B cell (primary cell): ENCODE measurements around the gene COL4A1.

Source experiments
- CTCF ChIP-seq: fragments of 200-600 bp; IDR thresholded peaks from one replicate; pipeline ENCODE4 v1.8.0; 2022; ENCODE audit warnings: antibody characterized with exemption, mild to moderate bottlenecking
- EZH2 ChIP-seq: IDR thresholded peaks from 2 replicates; pipeline ENCODE4 v1.6.1; 2012; ENCODE audit warnings: borderline replicate concordance, low read depth, mild to moderate bottlenecking, moderate library complexity, low read length; ENCODE audit not compliant: insufficient read depth, poor library complexity, severe bottlenecking

GRCh38 chr13:110254151-110254679, 52.7 kb downstream of the COL4A1 start:
- TF ChIP-seq CTCF, result no peak
- TF ChIP-seq EZH2, result no peak
